ENCODE results near the gene S100PBP. TPM values are rescaled to one million over a fixed set of nuclear protein-coding genes. Genes with fewer than 3 reads are reported as not detected.

The S100PBP gene
- total and polyA plus RNA-seq, 9 of the 15 experiments (the other 6 are each of a cell fraction or from before 2014, with no cell fraction given): 22.9 to 60.2 (median 32.9) TPM

DNA sequence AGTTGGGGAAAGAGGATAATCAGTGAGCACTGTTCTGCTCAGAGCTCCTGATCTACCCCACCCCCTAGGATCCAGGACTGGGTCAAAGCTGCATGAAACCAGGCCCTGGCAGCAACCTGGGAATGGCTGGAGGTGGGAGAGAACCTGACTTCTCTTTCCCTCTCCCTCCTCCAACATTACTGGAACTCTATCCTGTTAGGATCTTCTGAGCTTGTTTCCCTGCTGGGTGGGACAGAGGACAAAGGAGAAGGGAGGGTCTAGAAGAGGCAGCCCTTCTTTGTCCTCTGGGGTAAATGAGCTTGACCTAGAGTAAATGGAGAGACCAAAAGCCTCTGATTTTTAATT is 43.0 kb upstream of the S100PBP start (continued):
- TF ChIP-seq PTTG1 (tag; IDR thresholded peaks at IDR 0.05; ENCODE audit: low read depth) (no peak), SP1 (CRISPR knock-in tag; IDR thresholded peaks at IDR 0.05) (0 out of 2 replicates have a peak, but pooled peaks have one; percentile 4), POLR2AphosphoS2 (IDR thresholded peaks at IDR 0.05; ENCODE audit: low read length) (peak; percentile 86), ZNF197 (CRISPR knock-in tag; IDR thresholded peaks at IDR 0.05; ENCODE audit: low read depth) (no peak), TCF7 (IDR thresholded peaks at IDR 0.05; ENCODE audit: borderline replicate concordance) (no peak), ARID2 (IDR thresholded peaks at IDR 0.05) (no peak), KAT8 (IDR thresholded peaks at IDR 0.05; ENCODE audit: low read depth) (no peak), NR1H2 (CRISPR knock-in tag; IDR thresholded peaks at IDR 0.05) (no peak), ATF7 (IDR thresholded peaks at IDR 0.05) (no peak), BRD9 (IDR thresholded peaks at IDR 0.05; ENCODE audit: low read depth, partially characterized antibody) (no peak), POLR3A (IDR thresholded peaks at IDR 0.05; ENCODE audit: borderline replicate concordance, extremely low read depth, insufficient read depth, insufficient read length) (no peak), E2F3 (CRISPR knock-in tag; IDR thresholded peaks at IDR 0.05) (no peak), ZSCAN32 (CRISPR knock-in tag; IDR thresholded peaks at IDR 0.05) (no peak), ZFX (CRISPR knock-in tag; IDR thresholded peaks at IDR 0.05) (0 out of 2 replicates have a peak, but pooled peaks have one; percentile 14), DMBX1 (CRISPR knock-in tag; IDR thresholded peaks at IDR 0.05; ENCODE audit: borderline replicate concordance) (no peak), KLF13 (tag; IDR thresholded peaks at IDR 0.05; ENCODE audit: borderline replicate concordance, low read depth) (no peak), POLR2B (IDR thresholded peaks at IDR 0.05; ENCODE audit: low read depth, partially characterized antibody) (peak; percentile 12), SAP30 (IDR thresholded peaks at IDR 0.05; ENCODE audit: borderline replicate concordance, insufficient read depth, low read depth, low read length, poor library complexity, severe bottlenecking) (no peak), MYC (IDR thresholded peaks at IDR 0.05; ENCODE audit: low read depth, low read length) (no peak), MYC (CRISPR knock-in tag; IDR thresholded peaks at IDR 0.05; ENCODE audit: borderline replicate concordance, low read depth) (no peak), BRCA1 (IDR thresholded peaks at IDR 0.05) (no peak), BRCA1 (CRISPR knock-in tag; IDR thresholded peaks at IDR 0.05) (no peak)
- TF ChIP-seq, protein P1, sequence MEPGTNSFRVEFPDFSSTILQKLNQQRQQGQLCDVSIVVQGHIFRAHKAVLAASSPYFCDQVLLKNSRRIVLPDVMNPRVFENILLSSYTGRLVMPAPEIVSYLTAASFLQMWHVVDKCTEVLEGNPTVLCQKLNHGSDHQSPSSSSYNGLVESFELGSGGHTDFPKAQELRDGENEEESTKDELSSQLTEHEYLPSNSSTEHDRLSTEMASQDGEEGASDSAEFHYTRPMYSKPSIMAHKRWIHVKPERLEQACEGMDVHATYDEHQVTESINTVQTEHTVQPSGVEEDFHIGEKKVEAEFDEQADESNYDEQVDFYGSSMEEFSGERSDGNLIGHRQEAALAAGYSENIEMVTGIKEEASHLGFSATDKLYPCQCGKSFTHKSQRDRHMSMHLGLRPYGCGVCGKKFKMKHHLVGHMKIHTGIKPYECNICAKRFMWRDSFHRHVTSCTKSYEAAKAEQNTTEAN (CRISPR knock-in tag; IDR thresholded peaks at IDR 0.05): no peak
- TF ChIP-seq, protein P2, sequence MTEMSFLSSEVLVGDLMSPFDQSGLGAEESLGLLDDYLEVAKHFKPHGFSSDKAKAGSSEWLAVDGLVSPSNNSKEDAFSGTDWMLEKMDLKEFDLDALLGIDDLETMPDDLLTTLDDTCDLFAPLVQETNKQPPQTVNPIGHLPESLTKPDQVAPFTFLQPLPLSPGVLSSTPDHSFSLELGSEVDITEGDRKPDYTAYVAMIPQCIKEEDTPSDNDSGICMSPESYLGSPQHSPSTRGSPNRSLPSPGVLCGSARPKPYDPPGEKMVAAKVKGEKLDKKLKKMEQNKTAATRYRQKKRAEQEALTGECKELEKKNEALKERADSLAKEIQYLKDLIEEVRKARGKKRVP (CRISPR knock-in tag; IDR thresholded peaks at IDR 0.05): no peak
- TF ChIP-seq, protein P3, sequence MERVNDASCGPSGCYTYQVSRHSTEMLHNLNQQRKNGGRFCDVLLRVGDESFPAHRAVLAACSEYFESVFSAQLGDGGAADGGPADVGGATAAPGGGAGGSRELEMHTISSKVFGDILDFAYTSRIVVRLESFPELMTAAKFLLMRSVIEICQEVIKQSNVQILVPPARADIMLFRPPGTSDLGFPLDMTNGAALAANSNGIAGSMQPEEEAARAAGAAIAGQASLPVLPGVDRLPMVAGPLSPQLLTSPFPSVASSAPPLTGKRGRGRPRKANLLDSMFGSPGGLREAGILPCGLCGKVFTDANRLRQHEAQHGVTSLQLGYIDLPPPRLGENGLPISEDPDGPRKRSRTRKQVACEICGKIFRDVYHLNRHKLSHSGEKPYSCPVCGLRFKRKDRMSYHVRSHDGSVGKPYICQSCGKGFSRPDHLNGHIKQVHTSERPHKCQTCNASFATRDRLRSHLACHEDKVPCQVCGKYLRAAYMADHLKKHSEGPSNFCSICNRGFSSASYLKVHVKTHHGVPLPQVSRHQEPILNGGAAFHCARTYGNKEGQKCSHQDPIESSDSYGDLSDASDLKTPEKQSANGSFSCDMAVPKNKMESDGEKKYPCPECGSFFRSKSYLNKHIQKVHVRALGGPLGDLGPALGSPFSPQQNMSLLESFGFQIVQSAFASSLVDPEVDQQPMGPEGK (CRISPR knock-in tag; IDR thresholded peaks at IDR 0.05; ENCODE audit: borderline replicate concordance): no peak; the same call in 1 of the 2 replicates
- TF ChIP-seq, protein P4, sequence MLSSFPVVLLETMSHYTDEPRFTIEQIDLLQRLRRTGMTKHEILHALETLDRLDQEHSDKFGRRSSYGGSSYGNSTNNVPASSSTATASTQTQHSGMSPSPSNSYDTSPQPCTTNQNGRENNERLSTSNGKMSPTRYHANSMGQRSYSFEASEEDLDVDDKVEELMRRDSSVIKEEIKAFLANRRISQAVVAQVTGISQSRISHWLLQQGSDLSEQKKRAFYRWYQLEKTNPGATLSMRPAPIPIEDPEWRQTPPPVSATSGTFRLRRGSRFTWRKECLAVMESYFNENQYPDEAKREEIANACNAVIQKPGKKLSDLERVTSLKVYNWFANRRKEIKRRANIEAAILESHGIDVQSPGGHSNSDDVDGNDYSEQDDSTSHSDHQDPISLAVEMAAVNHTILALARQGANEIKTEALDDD (IDR thresholded peaks at IDR 0.05): no peak

Data from K562 (cell line).